HCT116 (cell line): Measurements from ENCODE around the gene MRPL1. TPM values are rescaled to one million over a fixed set of nuclear protein-coding genes. Genes with fewer than 3 reads are reported as not detected.

Experiments
- ATAC-seq: fragments of 200-7000 bp; cut with Tn5 transposase; 2 replicates; pipeline ENCODE4 v1.9.1; 2020; ENCODE audit warnings: mild to moderate bottlenecking, moderate library complexity
- BruUV-seq: library from RNA; stranded (reverse); fragments of 400-500 nt; replicated peaks from 2 replicates; lab custom pipeline; 2021; lab: Mats Ljungman, UMichigan
- CTCF ChIA-PET: fragments of 300-600 bp; sonication (Branson Sonifier 250); formaldehyde crosslinking; loops from one replicate; lab custom pipeline; 2021; ENCODE audit warnings: antibody characterized with exemption; lab: Charles Lee
- POLR2A ChIA-PET: fragments of 300-600, 350-600 bp; sonication (Branson Sonifier 250); formaldehyde crosslinking; loops from one replicate; lab custom pipeline; 2021; ENCODE audit warnings: antibody characterized with exemption; lab: Charles Lee
- RAD21 ChIA-PET, 2 experiments: fragments of 300-600 bp; sonication (Branson Sonifier 250); formaldehyde crosslinking; loops; one replicate each; lab custom pipeline; 2023; ENCODE audit warnings: low total read pairs in 2 of 2; ENCODE audit not compliant: uncharacterized antibody in 2 of 2, unreplicated experiment in 2 of 2, low non-redundant PET in 1 of 2; lab: Charles Lee
- DNase-seq: peaks from one replicate; pipeline ENCODE4 v3.0.0-alpha.2; 2010; ENCODE audit warnings: low read depth, low spot score
- H2AFZ ChIP-seq: fragments of 200-600 bp; shearing (Covaris generic), sonication (generic); 2 replicates; pipeline ENCODE4 v1.6.1; 2017; ENCODE audit warnings: low read depth, mixed run types, mixed read lengths, antibody characterized with exemption, low read length; ENCODE audit not compliant: poor library complexity, severe bottlenecking
- H3K27ac ChIP-seq: 2 replicates; pipeline ENCODE4 v1.5.1; 2012; ENCODE audit warnings: low read depth, low read length
- H3K27me3 ChIP-seq: fragments of 200-600 bp; sonication (generic); 2 replicates; pipeline ENCODE4 v1.6.1; 2016; ENCODE audit warnings: mixed run types, low read length, mixed read lengths; ENCODE audit not compliant: insufficient read depth
- H3K36me3 ChIP-seq, 2 experiments: fragments of 200-500 bp in 1 of 2; fragments of 200-600 bp in 1 of 2; sonication (Bioruptor generic) in 1 of 2; sonication (generic) in 1 of 2; 2 replicates each; pipeline versions ENCODE4 v1.5.1 to v1.6.1; 2014 to 2016; ENCODE audit warnings: low read length in 2 of 2, inconsistent platforms in 1 of 2, mixed read lengths in 1 of 2, mixed run types in 1 of 2; ENCODE audit not compliant: insufficient read depth in 2 of 2, control insufficient read depth in 1 of 2
- H3K4me1 ChIP-seq, 2 experiments: fragments of 200-600 bp in 1 of 2; sonication (generic) in 1 of 2; 2 replicates each; pipeline versions ENCODE4 v1.5.1 to v1.6.1; 2012 to 2017; ENCODE audit warnings: low read length in 2 of 2, inconsistent platforms in 1 of 2, mild to moderate bottlenecking in 1 of 2, mixed read lengths in 1 of 2, mixed run types in 1 of 2, moderate library complexity in 1 of 2; ENCODE audit not compliant: insufficient read depth in 2 of 2, control insufficient read depth in 1 of 2
- H3K4me2 ChIP-seq: fragments of 200-600 bp; sonication (generic); 2 replicates; pipeline ENCODE4 v1.6.1; 2017; ENCODE audit warnings: mixed run types, low read length, mixed read lengths
- H3K4me3 ChIP-seq, 2 experiments: fragments of 200-600 bp in 1 of 2; sonication (generic) in 1 of 2; replicated peaks in 1 of 2; 2 replicates each; pipeline ENCODE4 v1.5.1; 2011 to 2016; ENCODE audit warnings: low read length in 2 of 2, control low read depth in 1 of 2, low read depth in 1 of 2, mild to moderate bottlenecking in 1 of 2, mixed read lengths in 1 of 2, mixed run types in 1 of 2
- H3K79me2 ChIP-seq: fragments of 200-600 bp; sonication (generic); 2 replicates; pipeline ENCODE4 v1.6.1; 2017; ENCODE audit warnings: mild to moderate bottlenecking, mixed run types, low read length, moderate library complexity, mixed read lengths; ENCODE audit not compliant: insufficient read depth
- H3K9ac ChIP-seq: fragments of 200-600 bp; sonication (generic); 2 replicates; pipeline ENCODE4 v1.6.1; 2016; ENCODE audit warnings: low read length, mixed read lengths
- H3K9me2 ChIP-seq: fragments of 200-600 bp; sonication (generic), shearing (Covaris generic); 2 replicates; pipeline ENCODE4 v1.6.1; 2017; ENCODE audit warnings: mixed run types, mild to moderate bottlenecking, moderate library complexity; ENCODE audit not compliant: insufficient read depth
- H3K9me3 ChIP-seq, 2 experiments: fragments of 200-500 bp in 1 of 2; fragments of 200-600 bp in 1 of 2; sonication (Bioruptor generic) in 1 of 2; sonication (generic) in 1 of 2; 2 replicates each; pipeline ENCODE4 v1.6.1; 2014 to 2017; ENCODE audit warnings: low read length in 2 of 2, mixed read lengths in 2 of 2, inconsistent platforms in 1 of 2, low read depth in 1 of 2, mild to moderate bottlenecking in 1 of 2, mixed run types in 1 of 2, moderate library complexity in 1 of 2; ENCODE audit not compliant: control insufficient read depth in 1 of 2, insufficient read depth in 1 of 2
- H4K20me1 ChIP-seq: fragments of 200-600 bp; sonication (generic), shearing (Covaris generic); 2 replicates; pipeline ENCODE4 v1.6.1; 2017; ENCODE audit warnings: mixed run types, mild to moderate bottlenecking, moderate library complexity; ENCODE audit not compliant: insufficient read depth
- CEBPB ChIP-seq: IDR thresholded peaks from 2 replicates; pipeline ENCODE4 v1.6.1; 2012; ENCODE audit warnings: low read depth
- EGR1 ChIP-seq: IDR thresholded peaks from 2 replicates; pipeline ENCODE4 v1.6.1; 2012; ENCODE audit warnings: low read depth
- ELF1 ChIP-seq: IDR thresholded peaks from 2 replicates; pipeline ENCODE4 v1.6.1; 2012; ENCODE audit warnings: low read depth, borderline replicate concordance
- EZH2 ChIP-seq: fragments of 200-600 bp; sonication (generic); IDR thresholded peaks from 2 replicates; pipeline ENCODE4 v1.6.1; 2017; ENCODE audit warnings: antibody characterized with exemption, mixed run types
- EZH2phosphoT487 ChIP-seq: fragments of 200-600 bp; IDR thresholded peaks from 2 replicates; pipeline ENCODE4 v1.6.1; 2018; ENCODE audit warnings: antibody characterized with exemption, borderline replicate concordance
- JUND ChIP-seq: IDR thresholded peaks from 2 replicates; pipeline ENCODE4 v1.6.1; 2012
- MAX ChIP-seq: IDR thresholded peaks from 2 replicates; pipeline ENCODE4 v1.6.1; 2012
- RAD21 ChIP-seq: IDR thresholded peaks from 2 replicates; pipeline ENCODE4 v1.6.1; 2012; ENCODE audit warnings: low read depth, mild to moderate bottlenecking
- REST ChIP-seq: IDR thresholded peaks from 2 replicates; pipeline ENCODE4 v1.6.1; 2012; ENCODE audit warnings: low read depth
- SIN3A ChIP-seq: IDR thresholded peaks from 2 replicates; pipeline ENCODE4 v1.6.1; 2012; ENCODE audit warnings: low read depth
- SP1 ChIP-seq: IDR thresholded peaks from 2 replicates; pipeline ENCODE4 v1.6.1; 2012; ENCODE audit warnings: low read depth
- SRF ChIP-seq: IDR thresholded peaks from 2 replicates; pipeline ENCODE4 v1.6.1; 2012; ENCODE audit warnings: low read depth
- TCF7L2 ChIP-seq: IDR thresholded peaks from 2 replicates; pipeline ENCODE4 v1.7.0; 2011; ENCODE audit warnings: borderline replicate concordance, inconsistent platforms; ENCODE audit not compliant: insufficient read depth, insufficient read length; ENCODE audit errors: extremely low read depth
- ZFX ChIP-seq: fragments of 450-650 bp; IDR thresholded peaks from 2 replicates; pipeline ENCODE4 v1.6.1; 2017
- ZNF274 ChIP-seq: fragments of 200-500 bp; sonication (Bioruptor generic); IDR thresholded peaks from 2 replicates; pipeline ENCODE4 v1.6.1; 2014; ENCODE audit warnings: mild to moderate bottlenecking, low read depth, low read length, inconsistent platforms
- intact Hi-C: fragments of 100-400 bp; cut with micrococcal nuclease; formaldehyde crosslinking; loops from 2 replicates; pipeline ENCODE4 v1.10.0; 2022
- total RNA-seq: library from RNA; stranded (reverse); gene quantifications from one replicate; pipeline ENCODE4 v1.2.1, GENCODE V29; 2021; ENCODE audit not compliant: unreplicated experiment
- TF ChIP-seq, protein P1 (sequence below): IDR thresholded peaks from 2 replicates; pipeline ENCODE4 v1.6.1; 2012
- TF ChIP-seq, protein P2 (sequence below): IDR thresholded peaks from 2 replicates; pipeline ENCODE4 v1.6.1; 2011; ENCODE audit warnings: mild to moderate bottlenecking, low read length, moderate library complexity; ENCODE audit not compliant: insufficient replicate concordance; ENCODE audit errors: extremely low read depth

Gene MRPL1
- total RNA-seq, 1 experiment from 2014 or later = 54.9 TPM

DNA sequence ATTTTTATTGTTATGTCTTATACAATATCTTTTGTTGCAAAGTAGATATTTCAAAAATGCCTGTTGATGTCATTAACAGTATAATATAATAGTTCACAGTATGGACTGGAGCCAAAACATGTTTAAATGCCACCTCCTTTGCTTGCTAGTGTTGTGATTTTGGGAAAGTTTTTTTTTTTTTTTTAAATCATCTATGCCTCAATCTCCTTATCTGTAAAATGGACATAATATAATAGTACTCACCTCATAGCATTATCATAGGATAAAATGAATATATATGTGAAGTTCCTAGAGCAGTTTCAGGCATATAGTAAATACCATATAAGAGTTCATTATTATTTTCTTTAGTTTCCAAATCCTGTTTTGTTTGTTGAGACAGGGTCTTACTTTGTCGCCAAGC lies 18.3 kb upstream of the MRPL1 start:
- Histone ChIP-seq H3K27ac (no peak overlapping the region), H3K36me3 (no peaks in the 10 kb centered on the region; a peak in 1 of 4 replicates), H3K4me2 (no peak overlapping the region), H3K4me1 (no peaks in the 10 kb centered on the region), H3K9me2 (no peaks in the 10 kb centered on the region), H3K9me3 (no peaks in the 10 kb centered on the region), H2AFZ (no peak overlapping the region), H3K79me2 (no peaks in the 10 kb centered on the region), H4K20me1 (no peaks in the 10 kb centered on the region), H3K9ac (no peak overlapping the region), H3K27me3 (no peaks in the 10 kb centered on the region), H3K4me3 (no peak overlapping the region)
- ChIA-PET RAD21 (no interaction called here), POLR2A (interaction anchor here (0.9 kb wide), 1 partner anchor 18 kb away, joined by 3 read pairs; no protein-coding TSS in a partner anchor), CTCF (no interaction called here)
- intact Hi-C loops = no loop called here
- no TSS peak for BruUV-seq
- no peak for DNase-seq
- TF ChIP-seq EGR1 (no peak), EZH2phosphoT487 (no peak), CEBPB (no peak), RAD21 (no peak), EZH2 (no peak), MAX (no peak), SRF (no peak), JUND (no peak), ZNF274 (no peak), ZFX (no peak), SIN3A (no peak), REST (no peak), TCF7L2 (no peak), SP1 (no peak), ELF1 (no peak)
- TF ChIP-seq, protein P1, sequence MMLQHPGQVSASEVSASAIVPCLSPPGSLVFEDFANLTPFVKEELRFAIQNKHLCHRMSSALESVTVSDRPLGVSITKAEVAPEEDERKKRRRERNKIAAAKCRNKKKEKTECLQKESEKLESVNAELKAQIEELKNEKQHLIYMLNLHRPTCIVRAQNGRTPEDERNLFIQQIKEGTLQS = no peak
- TF ChIP-seq, protein P2, sequence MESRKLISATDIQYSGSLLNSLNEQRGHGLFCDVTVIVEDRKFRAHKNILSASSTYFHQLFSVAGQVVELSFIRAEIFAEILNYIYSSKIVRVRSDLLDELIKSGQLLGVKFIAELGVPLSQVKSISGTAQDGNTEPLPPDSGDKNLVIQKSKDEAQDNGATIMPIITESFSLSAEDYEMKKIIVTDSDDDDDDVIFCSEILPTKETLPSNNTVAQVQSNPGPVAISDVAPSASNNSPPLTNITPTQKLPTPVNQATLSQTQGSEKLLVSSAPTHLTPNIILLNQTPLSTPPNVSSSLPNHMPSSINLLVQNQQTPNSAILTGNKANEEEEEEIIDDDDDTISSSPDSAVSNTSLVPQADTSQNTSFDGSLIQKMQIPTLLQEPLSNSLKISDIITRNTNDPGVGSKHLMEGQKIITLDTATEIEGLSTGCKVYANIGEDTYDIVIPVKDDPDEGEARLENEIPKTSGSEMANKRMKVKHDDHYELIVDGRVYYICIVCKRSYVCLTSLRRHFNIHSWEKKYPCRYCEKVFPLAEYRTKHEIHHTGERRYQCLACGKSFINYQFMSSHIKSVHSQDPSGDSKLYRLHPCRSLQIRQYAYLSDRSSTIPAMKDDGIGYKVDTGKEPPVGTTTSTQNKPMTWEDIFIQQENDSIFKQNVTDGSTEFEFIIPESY = no peak
- ATAC-seq = no peak
